Peyer's patch (tissue), 4 donors: ENCODE measurements around the gene DUSP11. TPM values are rescaled to one million over a fixed set of nuclear protein-coding genes. Genes with fewer than 3 reads are reported as not detected.

ENCODE experiments used
- DNase-seq, 3 donors: peaks; one replicate each; pipeline ENCODE4 v3.0.0-alpha.2; 2017 to 2019
- H3K27ac ChIP-seq, 4 donors: fragments of 200-600 bp; sonication (generic); one replicate each; pipeline ENCODE4 v1.5.1; 2016 to 2019
- H3K27me3 ChIP-seq, 2 donors: fragments of 200-600 bp; sonication (generic); one replicate each; pipeline ENCODE4 v1.5.1; 2019
- H3K36me3 ChIP-seq, 3 donors: fragments of 200-600 bp; sonication (generic); one replicate each; pipeline ENCODE4 v1.5.1; 2016 to 2019
- H3K4me1 ChIP-seq, 4 donors: fragments of 200-600 bp; sonication (generic); one replicate each; pipeline ENCODE4 v1.5.1; 2016 to 2019
- H3K4me3 ChIP-seq, 4 donors: fragments of 200-600 bp; sonication (generic); 1 replicate in 3 of 4; 2 replicates in 1 of 4; pipeline ENCODE4 v1.5.1; 2016 to 2019; ENCODE audit warnings: mild to moderate bottlenecking in 1 of 4
- H3K9me3 ChIP-seq, 4 donors: fragments of 200-600 bp; sonication (generic); one replicate each; pipeline ENCODE4 v1.5.1; 2016 to 2019; ENCODE audit warnings: mild to moderate bottlenecking in 1 of 4
- CTCF ChIP-seq, 6 experiments: fragments of 450-650 bp in 4 of 6; fragments of 200-600 bp in 2 of 6; sonication (generic) in 1 of 6; IDR thresholded peaks; one replicate each; pipeline ENCODE4 v1.5.1; 2017 to 2019; ENCODE audit warnings: antibody characterized with exemption in 6 of 6, mild to moderate bottlenecking in 3 of 6, moderate library complexity in 1 of 6
- POLR2A ChIP-seq, 2 donors: fragments of 450-650 bp; IDR thresholded peaks; one replicate each; pipeline ENCODE4 v1.5.1; 2017; ENCODE audit warnings: antibody characterized with exemption in 2 of 2, mild to moderate bottlenecking in 2 of 2, moderate library complexity in 2 of 2
- total RNA-seq, 4 donors: library from RNA; depleted of rRNA; stranded (reverse); fragments of >200 nt; gene quantifications; one replicate each; pipeline ENCODE4 v1.1.0, GENCODE V29; 2016

Gene DUSP11
- total RNA-seq, 4 donors from 2014 or later = 25.6 to 36.3 (median 26.8) TPM

- no peaks in the 10 kb centered on the region for H3K4me1 ChIP-seq
- no peak for TF ChIP-seq CTCF (IDR thresholded peaks at IDR 0.05)
- TF ChIP-seq POLR2A (IDR thresholded peaks at IDR 0.05) = no peak
- no peak for DNase-seq
- H3K27me3 ChIP-seq = no peaks in the 10 kb centered on the region
- peaks cover 0 to 77% (median 4%) of the 10 kb centered on the region in 3 donors for H3K36me3 ChIP-seq
- H3K9me3 ChIP-seq = no peaks in the 10 kb centered on the region
- no peak overlapping the region for H3K27ac ChIP-seq
- no peak overlapping the region for H3K4me3 ChIP-seq
Observed at GRCh38 chr2:73766994-73767393, 12.9 kb downstream of the DUSP11 start.

DNA sequence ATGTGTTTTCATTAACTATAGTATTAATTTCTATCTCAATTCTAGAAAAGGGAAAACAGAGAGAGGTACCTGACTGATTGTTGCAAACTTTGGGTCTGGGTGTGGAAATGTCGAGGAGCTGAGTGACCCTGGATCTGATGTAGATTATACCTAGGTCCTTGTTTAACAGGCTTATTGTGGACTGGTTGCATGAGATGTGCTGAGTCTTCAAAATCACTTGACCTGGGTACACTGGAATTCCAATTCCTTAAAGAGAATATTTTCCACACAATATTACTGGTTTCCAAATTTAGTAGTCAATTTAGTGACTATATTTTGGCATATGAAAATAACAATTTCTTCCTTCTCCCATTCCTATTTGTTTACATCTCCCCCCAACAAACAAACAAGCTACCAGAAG is 13.6 kb downstream of the DUSP11 start:
- Histone ChIP-seq H3K27ac (no peak overlapping the region), H3K9me3 (no peaks in the 10 kb centered on the region), H3K36me3 (peaks cover 0 to 77% (median 4%) of the 10 kb centered on the region in 3 donors), H3K4me1 (no peaks in the 10 kb centered on the region), H3K4me3 (no peak overlapping the region), H3K27me3 (no peaks in the 10 kb centered on the region)
- TF ChIP-seq POLR2A (IDR thresholded peaks at IDR 0.05) = no peak
- no peak for TF ChIP-seq CTCF (IDR thresholded peaks at IDR 0.05)
- DNase-seq = no peak

DNA sequence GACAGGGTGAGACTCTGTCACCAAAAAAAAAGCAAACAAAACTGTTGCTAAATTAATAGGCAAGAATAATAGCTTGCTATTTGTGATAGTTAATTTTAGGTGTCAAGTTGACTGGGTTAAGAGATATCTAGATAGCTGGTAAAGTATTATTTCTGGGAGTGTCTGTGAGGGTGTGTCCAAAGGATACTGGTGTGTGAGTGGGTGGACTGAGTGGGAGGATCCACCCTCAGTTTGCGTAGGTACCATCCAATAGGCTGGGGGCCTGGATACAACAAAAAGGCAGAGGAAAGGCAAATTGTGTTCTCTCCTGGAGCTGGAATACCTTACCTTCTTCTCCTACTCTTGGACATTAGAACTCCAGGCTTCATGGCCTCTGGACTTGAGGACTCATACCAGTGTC is 15.0 kb downstream of the DUSP11 start:
- Histone ChIP-seq H3K4me3 (no peak overlapping the region), H3K9me3 (no peaks in the 10 kb centered on the region), H3K27me3 (no peaks in the 10 kb centered on the region), H3K36me3 (peaks cover 0 to 91% (median 4%) of the 10 kb centered on the region in 3 donors), H3K27ac (no peak overlapping the region), H3K4me1 (no peaks in the 10 kb centered on the region)
- no peak for TF ChIP-seq POLR2A (IDR thresholded peaks at IDR 0.05)
- TF ChIP-seq CTCF (IDR thresholded peaks at IDR 0.05) = no peak
- DNase-seq = no peak

GRCh38 chr2:73762571-73762970 is 17.3 kb downstream of the DUSP11 start:
- H3K27me3 ChIP-seq = no peaks in the 10 kb centered on the region
- H3K4me3 ChIP-seq = no peak overlapping the region
- no peaks in the 10 kb centered on the region for H3K9me3 ChIP-seq
- H3K4me1 ChIP-seq = peaks cover 0 to 4% (median 0%) of the 10 kb centered on the region in 4 donors
- DNase-seq = no peak
- peaks cover 0 to 89% (median 0%) of the 10 kb centered on the region in 3 donors for H3K36me3 ChIP-seq
- TF ChIP-seq POLR2A (IDR thresholded peaks at IDR 0.05) (no peak), CTCF (IDR thresholded peaks at IDR 0.05) (no peak)
- no peak overlapping the region for H3K27ac ChIP-seq

DNA sequence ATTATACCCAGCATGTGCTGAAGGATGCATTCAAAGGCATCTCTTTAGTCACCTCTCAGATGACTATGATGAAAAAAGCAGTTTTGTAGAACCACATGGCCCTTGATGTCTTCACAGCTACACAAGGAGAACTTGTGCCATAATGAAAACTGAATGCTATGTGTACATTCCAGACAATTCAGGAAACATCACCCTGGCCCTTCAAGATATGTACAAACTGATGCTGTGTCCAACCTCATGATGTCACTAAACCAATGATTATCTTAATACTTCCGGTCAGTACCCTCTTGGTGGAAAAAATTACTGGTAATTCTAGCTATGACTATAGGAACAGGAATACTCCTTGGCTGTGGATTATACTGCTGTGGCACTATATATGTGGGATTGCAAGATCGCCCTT is 20.0 kb downstream of the DUSP11 start:
- peaks cover 0 to 88% (median 0%) of the 10 kb centered on the region in 3 donors for H3K36me3 ChIP-seq

More for the DNA sequence above, 20.0 kb downstream of the DUSP11 start:
- H3K4me3 ChIP-seq = no peak overlapping the region
- H3K27me3 ChIP-seq = no peaks in the 10 kb centered on the region
- no peak overlapping the region for H3K27ac ChIP-seq
- H3K4me1 ChIP-seq = peaks cover 0 to 4% (median 0%) of the 10 kb centered on the region in 4 donors
- TF ChIP-seq POLR2A (IDR thresholded peaks at IDR 0.05) = no peak
- TF ChIP-seq CTCF (IDR thresholded peaks at IDR 0.05) = no peak
- H3K9me3 ChIP-seq = no peaks in the 10 kb centered on the region
- no peak for DNase-seq
